ENCODE results near the gene KANSL1.

- TF ChIP-seq CTCF (IDR thresholded peaks at IDR 0.05) = no peak
- no peak for TF ChIP-seq POLR2A (IDR thresholded peaks at IDR 0.05)
These were observed 172.2 kb downstream of the KANSL1 start for GRCh38 chr17:46020998-46021397.
